Stimulated activated CD4-positive, alpha-beta T cell treated with anti-CD3 and anti-CD28 coated beads, Interleukin-4, amount 100 ng/mL, for 48 hours (primary cell): Measurements from ENCODE around the gene ACVRL1.

Experiments
- DNase-seq, 2 donors: peaks; one replicate each; pipeline ENCODE4 v3.0.0-alpha.2; 2020; ENCODE audit warnings: low read depth in 2 of 2

Gene ACVRL1

GRCh38 chr12:51942056-51942455, 34.8 kb downstream of the ACVRL1 start:
- DNase-seq: no peak

DNA sequence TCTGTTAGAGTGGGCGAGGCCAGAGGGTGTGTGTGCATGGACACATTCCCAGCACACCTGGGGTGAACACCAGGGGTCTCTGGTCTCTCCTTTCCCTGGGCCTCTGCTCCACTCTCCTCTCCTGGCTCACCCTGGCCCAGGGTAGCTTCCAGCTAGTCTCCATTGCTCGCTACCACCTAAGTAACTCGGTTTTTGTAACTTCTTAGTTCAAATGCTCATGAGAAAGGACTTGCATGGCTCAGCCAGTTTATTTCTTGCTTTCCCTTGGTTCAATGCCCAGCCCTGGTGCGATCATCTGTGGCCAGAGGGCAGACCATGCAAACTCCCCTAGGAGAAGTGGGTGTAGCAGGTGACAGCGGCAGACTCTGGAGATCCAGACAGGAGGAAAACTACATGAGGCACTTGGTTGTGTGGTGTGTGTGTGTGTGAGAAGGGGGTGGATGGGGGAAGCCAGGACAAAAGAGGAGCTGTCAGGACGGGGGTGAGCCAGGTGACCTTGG, 35.2 kb downstream of the ACVRL1 start:
- DNase-seq: no peak

- no peak for DNase-seq
Observed at GRCh38 chr12:51943346-51943745, 36.0 kb downstream of the ACVRL1 start.

GRCh38 chr12:51944608-51945233, 37.4 kb downstream of the ACVRL1 start:
- no peak for DNase-seq

DNA sequence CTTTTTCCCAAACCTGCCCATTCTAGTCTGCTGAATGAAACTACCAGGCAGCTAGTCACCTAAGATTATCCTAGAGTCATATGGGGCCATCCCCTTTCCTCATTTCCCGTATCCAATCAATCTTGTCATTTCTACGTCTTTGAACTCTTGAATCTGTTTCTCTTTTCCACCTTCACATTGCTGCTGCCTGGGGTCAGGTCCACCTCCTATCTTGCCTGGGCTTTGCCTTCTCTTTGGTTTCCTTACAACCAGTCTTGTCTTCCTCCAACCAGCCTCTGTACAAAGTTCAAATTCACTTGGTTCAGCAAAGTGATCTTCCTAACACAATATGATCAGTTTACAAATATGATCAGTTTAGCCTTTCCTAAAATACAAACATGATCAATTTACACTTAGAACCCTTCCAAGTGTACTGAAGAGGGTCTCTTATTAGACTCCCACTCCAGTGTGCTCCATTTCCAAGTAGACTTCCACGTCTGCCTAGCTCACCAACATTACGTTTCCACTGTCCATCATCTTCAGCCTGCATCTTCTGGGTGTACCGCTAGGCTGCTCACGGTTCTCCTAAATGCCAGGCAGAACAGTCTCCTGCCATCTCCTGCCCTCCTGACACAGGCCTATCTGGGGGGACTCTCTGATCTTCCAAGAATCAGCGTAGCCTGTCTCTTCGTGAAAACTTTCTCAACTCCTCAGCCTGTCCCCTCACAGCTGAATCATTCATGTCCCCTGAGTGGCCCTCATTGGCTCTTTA, 40.1 kb downstream of the ACVRL1 start:
- no peak for DNase-seq

DNA sequence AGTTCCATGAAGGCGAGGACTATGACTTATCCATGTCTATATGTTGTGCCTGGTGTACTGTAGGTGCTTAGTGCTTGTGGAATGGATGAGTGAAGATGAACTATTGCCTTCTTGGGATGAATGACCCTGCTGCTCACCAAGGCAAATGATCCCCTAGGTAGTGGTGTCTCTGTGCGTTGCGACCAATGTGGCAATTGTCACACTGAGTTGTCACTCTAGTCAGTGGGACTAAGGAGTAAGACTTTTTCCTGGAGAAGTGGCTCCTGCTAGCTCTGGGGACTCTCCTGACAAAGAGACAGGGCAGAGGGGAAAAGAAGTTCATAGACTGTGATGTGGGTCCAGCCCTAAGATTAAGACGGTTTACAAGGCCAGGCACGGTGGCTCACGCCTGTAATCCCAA, 40.8 kb downstream of the ACVRL1 start:
- no peak for DNase-seq

- no peak for DNase-seq
Observed at GRCh38 chr12:51949342-51950030, 42.2 kb downstream of the ACVRL1 start.

GRCh38 chr12:51950682-51951198, 43.4 kb downstream of the ACVRL1 start:
- no peak for DNase-seq

DNA sequence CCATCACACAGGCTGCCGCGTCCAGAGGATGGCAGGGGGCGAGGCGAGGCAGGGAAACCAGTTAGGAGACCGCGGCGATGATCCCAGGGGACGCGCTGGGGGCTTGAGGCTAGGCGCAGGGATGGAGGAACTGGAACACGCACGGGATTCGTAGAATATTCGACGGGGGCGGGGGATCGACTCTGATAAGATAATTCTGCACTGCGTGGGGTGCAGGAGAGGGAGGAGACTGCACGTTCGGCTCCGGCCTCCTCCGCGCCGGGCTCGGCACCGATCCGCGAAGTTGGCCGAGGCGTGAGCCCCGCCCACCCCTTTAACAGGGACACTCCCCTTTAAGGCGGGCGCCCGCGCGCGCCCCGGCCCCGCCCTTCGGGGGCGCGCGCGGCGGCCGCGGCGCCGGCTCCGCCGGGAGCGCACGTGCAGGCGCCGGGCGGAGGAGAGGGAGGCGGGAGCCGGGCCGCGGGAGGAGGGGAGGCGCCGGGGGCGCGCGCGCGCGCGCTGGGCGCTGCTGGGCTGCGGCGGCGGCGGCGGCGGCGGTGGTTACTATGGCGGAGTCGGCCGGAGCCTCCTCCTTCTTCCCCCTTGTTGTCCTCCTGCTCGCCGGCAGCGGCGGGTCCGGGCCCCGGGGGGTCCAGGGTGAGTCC, 44.0 kb downstream of the ACVRL1 start, which contains the start of gene ACVR1B:
Gene ACVR1B, plus strand, starts transcription at position 501 of the 644 bp plus-strand sequence. Its CDS starts 45 bp downstream, at position 546.
- DNase-seq: peak; percentile 81 to 86

DNA sequence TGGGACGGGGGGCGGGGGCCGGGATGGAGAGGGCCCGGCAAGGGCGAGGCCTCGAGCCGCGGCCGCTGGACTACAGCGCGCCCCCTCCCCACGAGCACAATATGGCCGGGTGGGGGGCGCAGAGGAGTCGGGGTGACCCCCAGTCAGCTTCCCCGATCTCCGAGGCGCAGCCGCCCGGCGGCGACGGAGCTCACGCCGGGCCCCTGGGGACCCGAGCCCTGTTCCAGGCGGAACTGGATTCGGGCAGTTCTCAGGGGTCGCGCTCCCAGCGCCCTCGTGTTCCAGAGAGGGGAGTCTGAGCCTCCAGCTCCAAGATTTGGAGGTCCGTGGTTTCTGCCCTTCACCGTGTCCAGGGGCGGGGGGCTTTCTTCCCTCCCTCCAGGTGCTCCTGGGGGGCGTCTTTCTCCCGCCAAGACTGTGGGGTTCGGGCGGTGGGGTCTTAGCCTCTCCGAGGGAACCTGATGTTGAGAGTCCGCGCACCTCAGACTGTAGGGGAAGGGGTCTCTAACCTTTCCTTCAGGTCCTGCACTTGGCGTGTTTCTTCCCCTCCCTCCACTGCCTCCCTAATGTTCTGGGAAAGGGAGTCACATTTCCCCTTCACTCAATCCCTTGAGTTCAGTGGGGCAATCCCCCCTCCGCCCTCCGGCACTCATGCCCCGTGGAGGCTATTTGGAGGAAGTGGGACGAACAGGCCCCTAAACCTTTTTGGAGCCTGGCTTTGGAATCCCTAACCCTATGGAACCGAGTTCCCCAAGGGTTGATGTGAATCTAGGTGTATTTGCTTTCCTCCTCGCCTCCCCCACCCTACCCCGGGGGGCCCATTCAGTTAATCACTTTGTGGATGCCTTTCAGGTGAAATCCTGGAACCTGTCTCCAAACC, 44.8 kb downstream of the ACVRL1 start:
- no peak for DNase-seq

- DNase-seq: no peak
Observed at GRCh38 chr12:51953089-51953488, 45.8 kb downstream of the ACVRL1 start.

- no peak for DNase-seq
Observed at GRCh38 chr12:51953864-51954263, 46.6 kb downstream of the ACVRL1 start.

DNA sequence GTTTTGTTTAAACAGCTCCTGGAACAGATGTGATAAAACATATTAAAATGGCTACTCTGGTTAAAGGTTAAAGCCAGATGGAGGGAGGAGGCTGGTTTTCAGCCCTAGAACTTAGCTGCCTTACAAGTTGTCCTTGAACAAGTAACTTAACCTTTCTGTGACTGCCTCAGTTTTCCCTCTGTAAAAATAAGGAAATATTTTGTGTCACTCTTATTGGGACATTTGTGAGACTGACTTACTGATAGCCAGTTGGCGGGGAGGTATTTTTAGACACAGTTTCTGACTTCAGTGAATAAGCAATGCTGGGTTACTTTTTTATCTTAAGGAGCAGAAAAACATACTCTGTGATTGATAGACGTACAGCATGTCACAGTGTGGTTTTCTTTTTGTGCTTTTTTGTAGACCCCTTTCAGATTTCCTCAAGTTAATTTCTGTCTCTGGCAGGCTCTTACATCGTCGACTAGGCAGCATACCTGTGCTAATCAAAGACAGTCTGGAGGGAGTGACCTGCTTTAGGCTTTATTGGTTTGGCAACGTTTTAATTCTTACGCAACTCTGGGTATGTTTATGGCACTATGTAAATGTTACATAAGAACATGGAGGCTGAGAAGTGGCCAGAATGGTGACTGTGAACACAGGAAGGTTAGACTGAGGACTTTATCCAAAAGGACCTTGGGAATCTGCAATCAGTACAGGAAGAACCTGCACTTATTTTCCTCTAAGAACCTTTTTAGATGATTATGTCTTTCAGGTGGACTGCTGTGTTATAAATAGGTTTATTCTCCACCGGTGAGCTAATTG, 47.5 kb downstream of the ACVRL1 start:
- no peak for DNase-seq

- DNase-seq: no peak
Observed at GRCh38 chr12:51955702-51956101, 48.4 kb downstream of the ACVRL1 start.

DNA sequence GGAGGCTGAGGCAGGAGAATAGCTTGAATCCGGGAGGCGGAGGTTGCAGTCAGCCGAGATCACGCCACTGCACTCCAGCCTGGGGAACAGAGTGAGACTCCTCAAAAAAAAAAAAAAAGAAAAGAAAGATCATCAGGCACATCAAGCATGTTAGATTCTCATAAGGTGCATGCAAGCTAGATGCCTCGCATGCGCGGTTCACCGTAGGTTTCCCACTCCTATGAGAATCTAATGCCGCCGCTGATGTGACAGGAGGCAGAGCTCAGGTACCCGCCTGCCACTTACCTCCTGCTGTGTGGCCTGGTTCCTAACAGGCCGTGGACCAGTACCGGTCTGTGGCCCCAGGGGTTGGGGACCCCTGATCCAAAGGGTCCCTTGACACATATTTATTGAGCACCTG, 51.2 kb downstream of the ACVRL1 start:
- DNase-seq: no peak

GRCh38 chr12:51959211-51959610, 51.9 kb downstream of the ACVRL1 start:
- DNase-seq: no peak

- no peak for DNase-seq
Observed at GRCh38 chr12:51959921-51960320, 52.6 kb downstream of the ACVRL1 start.

DNA sequence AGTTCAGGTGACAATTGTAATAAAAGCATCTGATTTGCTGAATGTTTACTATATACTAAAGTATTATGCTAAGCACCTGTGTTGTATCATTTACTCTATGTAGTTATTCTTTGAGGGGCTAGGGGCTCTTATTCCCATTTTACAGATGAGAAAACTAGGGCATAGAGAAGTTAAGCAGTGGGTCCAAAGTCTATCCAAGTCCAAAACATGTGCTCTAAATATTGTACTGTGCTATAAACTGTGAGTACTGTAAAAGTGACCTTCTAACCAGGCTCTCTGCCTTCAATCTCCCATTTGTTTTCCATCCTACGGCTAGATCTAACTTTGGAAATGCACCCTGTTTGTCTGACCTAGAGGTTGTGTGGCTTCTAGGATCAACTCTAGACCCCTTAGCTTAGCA, 53.2 kb downstream of the ACVRL1 start:
- DNase-seq: no peak

GRCh38 chr12:51960890-51961289, 53.6 kb downstream of the ACVRL1 start:
- no peak for DNase-seq

DNA sequence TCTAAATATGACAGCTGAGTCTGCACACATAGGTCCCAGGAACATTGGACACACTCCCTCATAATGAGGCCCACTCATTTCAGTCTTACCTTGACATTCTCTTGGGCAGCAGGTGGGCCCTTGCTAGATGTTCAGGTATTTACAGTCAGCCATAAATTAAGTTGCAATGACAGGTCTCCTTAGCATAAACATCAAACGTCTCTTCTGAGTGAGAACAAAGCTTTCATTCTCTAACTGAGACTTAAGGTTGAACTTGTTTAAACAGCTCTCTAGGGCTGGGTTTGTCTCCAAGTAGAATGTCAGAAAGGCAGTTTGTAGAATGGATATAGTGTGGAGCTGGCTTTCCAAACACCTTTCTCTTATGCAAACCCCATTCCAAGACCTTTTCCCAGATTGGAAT, 54.5 kb downstream of the ACVRL1 start:
- DNase-seq: no peak
